Subcutaneous abdominal adipose tissue (tissue), 5 donors: Measurements from ENCODE around the gene HHIPL1.
"Not testable (repeated sequence)": the region's sequence is repeated elsewhere in the genome, so short reads cannot be mapped to it uniquely, and the experiment has no call there.

ENCODE experiments used
- H3K27ac ChIP-seq: one replicate; pipeline ENCODE4 v1.7.0; 2013; ENCODE audit warnings: low read depth, mild to moderate bottlenecking, inconsistent platforms, low read length, moderate library complexity
- H3K27me3 ChIP-seq, 5 donors: one replicate each; pipeline ENCODE4 v1.7.0; 2013; ENCODE audit warnings: low read length in 5 of 5, inconsistent platforms in 1 of 5; ENCODE audit not compliant: control insufficient read depth in 5 of 5, insufficient read depth in 4 of 5
- H3K36me3 ChIP-seq, 5 donors: one replicate each; pipeline ENCODE4 v1.7.0; 2013; ENCODE audit warnings: low read length in 5 of 5; ENCODE audit not compliant: control insufficient read depth in 5 of 5, insufficient read depth in 5 of 5
- H3K4me1 ChIP-seq, 5 donors: one replicate each; pipeline ENCODE4 v1.7.0; 2013; ENCODE audit warnings: low read length in 5 of 5, mild to moderate bottlenecking in 3 of 5, moderate library complexity in 1 of 5; ENCODE audit not compliant: control insufficient read depth in 5 of 5, insufficient read depth in 5 of 5
- H3K4me3 ChIP-seq, 5 donors: one replicate each; pipeline ENCODE4 v1.7.0; 2013; ENCODE audit warnings: low read length in 5 of 5, low read depth in 1 of 5
- H3K9ac ChIP-seq, 5 donors: one replicate each; pipeline ENCODE4 v1.7.0; 2013; ENCODE audit warnings: low read length in 5 of 5, mild to moderate bottlenecking in 4 of 5, moderate library complexity in 3 of 5
- H3K9me3 ChIP-seq, 5 donors: one replicate each; pipeline ENCODE4 v1.7.0; 2013; ENCODE audit warnings: low read length in 5 of 5; ENCODE audit not compliant: control insufficient read depth in 5 of 5
- donor health status: healthy.
- donor health status: healthy.
- donor health status: healthy.
- donor health status: healthy.
- donor health status: healthy.

HHIPL1 gene

GRCh38 chr14:99633141-99633540, 11.8 kb upstream of the HHIPL1 start:
- Histone ChIP-seq H3K9me3 (no peaks in the 10 kb centered on the region), H3K27me3 (peaks cover 0 to 5% (median 2%) of the 10 kb centered on the region in 5 donors), H3K27ac (no peak overlapping the region), H3K4me3 (no peak overlapping the region), H3K4me1 (peaks cover 0 to 5% (median 0%) of the 10 kb centered on the region in 5 donors), H3K36me3 (no peaks in the 10 kb centered on the region), H3K9ac (no peak overlapping the region)

GRCh38 chr14:99633918-99634317, 11.0 kb upstream of the HHIPL1 start:
- no peaks in the 10 kb centered on the region for H3K36me3 ChIP-seq
- H3K4me1 ChIP-seq = peaks cover 0 to 3% (median 0%) of the 10 kb centered on the region in 5 donors
- H3K27me3 ChIP-seq = peaks cover 0 to 5% (median 0%) of the 10 kb centered on the region in 5 donors
- H3K9me3 ChIP-seq = no peaks in the 10 kb centered on the region
- no peak overlapping the region for H3K9ac ChIP-seq
- H3K27ac ChIP-seq = no peak overlapping the region
- no peak overlapping the region for H3K4me3 ChIP-seq

- peaks cover 0 to 5% (median 0%) of the 10 kb centered on the region in 5 donors for H3K27me3 ChIP-seq
- H3K9me3 ChIP-seq = no peaks in the 10 kb centered on the region
Measured at GRCh38 chr14:99634443-99634842, 10.5 kb upstream of the HHIPL1 start.

DNA sequence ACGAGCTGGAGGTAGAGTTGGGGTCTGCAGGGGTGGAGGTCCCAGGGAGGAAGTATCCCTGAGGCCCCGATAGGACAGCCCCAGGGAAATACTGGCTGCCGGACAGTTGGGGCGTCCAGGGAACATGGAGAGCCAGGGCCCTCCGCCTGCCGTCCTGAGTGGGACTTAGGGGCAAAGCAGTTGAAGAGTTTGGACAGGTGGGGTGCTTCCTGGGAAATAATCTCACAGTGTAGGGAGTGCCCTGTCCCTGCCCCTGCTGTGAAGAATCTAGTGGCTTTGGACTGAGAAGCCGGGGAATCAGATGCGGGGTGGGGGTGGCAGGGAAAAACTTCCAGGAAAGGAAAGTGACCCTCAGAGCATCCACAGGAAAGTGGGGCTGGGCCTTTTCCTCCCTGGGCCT, 9.8 kb upstream of the HHIPL1 start:
- H3K27ac ChIP-seq = no peak overlapping the region

More at GRCh38 chr14:99634443-99634842, 10.5 kb upstream of the HHIPL1 start:
- H3K9ac ChIP-seq = no peak overlapping the region
- H3K4me1 ChIP-seq = no peaks in the 10 kb centered on the region
- no peak overlapping the region for H3K27ac ChIP-seq
- no peak overlapping the region for H3K4me3 ChIP-seq
- H3K36me3 ChIP-seq = no peaks in the 10 kb centered on the region

GRCh38 chr14:99636487-99636886, 8.4 kb upstream of the HHIPL1 start:
- Histone ChIP-seq H3K9ac (no peak overlapping the region), H3K9me3 (no peaks in the 10 kb centered on the region), H3K4me3 (no peak overlapping the region), H3K27ac (no peak overlapping the region), H3K4me1 (no peaks in the 10 kb centered on the region), H3K27me3 (peaks cover 0 to 4% (median 0%) of the 10 kb centered on the region in 5 donors), H3K36me3 (no peaks in the 10 kb centered on the region)

More for the DNA sequence above, 9.8 kb upstream of the HHIPL1 start:
- H3K4me3 ChIP-seq = no peak overlapping the region
- H3K4me1 ChIP-seq = no peaks in the 10 kb centered on the region
- H3K9me3 ChIP-seq = no peaks in the 10 kb centered on the region
- peaks cover 0 to 5% (median 0%) of the 10 kb centered on the region in 5 donors for H3K27me3 ChIP-seq
- H3K9ac ChIP-seq = no peak overlapping the region
- no peaks in the 10 kb centered on the region for H3K36me3 ChIP-seq

GRCh38 chr14:99637624-99638023, 7.3 kb upstream of the HHIPL1 start:
- H3K9me3 ChIP-seq = no peaks in the 10 kb centered on the region
- H3K9ac ChIP-seq = no peak overlapping the region
- no peak overlapping the region for H3K27ac ChIP-seq
- no peaks in the 10 kb centered on the region for H3K4me1 ChIP-seq
- H3K27me3 ChIP-seq = peaks cover 0 to 4% (median 0%) of the 10 kb centered on the region in 5 donors
- no peak overlapping the region for H3K4me3 ChIP-seq
- H3K36me3 ChIP-seq = no peaks in the 10 kb centered on the region

GRCh38 chr14:99642771-99643170, 2.2 kb upstream of the HHIPL1 start:
- Histone ChIP-seq H3K4me1 (peaks cover 0 to 18% (median 14%) of the 10 kb centered on the region in 5 donors), H3K27me3 (peaks cover 3 to 19% (median 11%) of the 10 kb centered on the region in 5 donors)
- H3K27ac ChIP-seq, H3K36me3 ChIP-seq, H3K9ac ChIP-seq, H3K9me3 ChIP-seq, H3K4me3 ChIP-seq: not testable (repeated sequence)

- Histone ChIP-seq H3K9ac (no peak overlapping the region), H3K4me3 (no peak overlapping the region), H3K4me1 (peaks cover 0 to 18% (median 14%) of the 10 kb centered on the region in 5 donors), H3K9me3 (no peaks in the 10 kb centered on the region), H3K27ac (no peak overlapping the region), H3K36me3 (no peaks in the 10 kb centered on the region), H3K27me3 (peaks cover 3 to 19% (median 11%) of the 10 kb centered on the region in 5 donors)
Measured at GRCh38 chr14:99643343-99643742, 1.6 kb upstream of the HHIPL1 start.

DNA sequence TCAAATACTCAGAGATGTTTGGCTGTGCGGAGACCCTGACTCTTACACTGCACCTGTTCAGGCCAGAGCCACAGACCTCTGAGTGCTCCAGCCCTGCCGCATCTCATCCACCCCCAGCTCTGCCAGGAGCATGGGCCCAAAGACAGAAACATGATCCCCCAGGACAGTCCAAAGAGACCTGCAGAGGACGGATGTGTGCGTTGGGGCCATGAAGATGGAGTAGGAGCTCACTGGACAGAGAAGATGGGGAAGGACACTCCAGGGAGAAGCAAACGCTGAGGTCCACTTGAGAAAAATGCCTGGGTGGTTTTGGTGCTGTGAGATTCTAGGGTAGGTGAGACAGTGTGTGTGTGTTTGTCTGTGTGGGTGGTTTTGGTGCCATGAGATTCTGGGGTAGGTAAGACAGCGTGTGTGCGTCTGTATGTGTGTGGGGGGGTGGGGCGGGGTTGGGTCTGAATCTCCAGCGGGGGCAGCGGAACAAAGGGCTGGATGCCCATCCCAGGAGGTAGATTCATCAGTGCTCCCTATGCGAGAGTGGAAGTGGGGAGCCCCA, 818 bp upstream of the HHIPL1 start:
- peak overlapping the region in 2 of 5 donors; percentile 62 to 68 for H3K4me3 ChIP-seq
- no peak overlapping the region for H3K27ac ChIP-seq
- H3K36me3 ChIP-seq = no peaks in the 10 kb centered on the region
- no peak overlapping the region for H3K9ac ChIP-seq
- H3K27me3 ChIP-seq = peaks cover 3 to 19% (median 11%) of the 10 kb centered on the region in 5 donors
- H3K4me1 ChIP-seq = peaks cover 0 to 18% (median 14%) of the 10 kb centered on the region in 5 donors
- no peaks in the 10 kb centered on the region for H3K9me3 ChIP-seq

GRCh38 chr14:99645545-99646505, 896 bp downstream of the HHIPL1 start:
- Histone ChIP-seq H3K9me3 (no peaks in the 10 kb centered on the region), H3K27me3 (peaks cover 3 to 19% (median 11%) of the 10 kb centered on the region in 5 donors), H3K4me3 (peak overlapping the region in 4 of 5 donors; percentile 52 to 68 (median 58)), H3K27ac (no peak overlapping the region), H3K4me1 (peaks cover 0 to 18% (median 14%) of the 10 kb centered on the region in 5 donors), H3K36me3 (no peaks in the 10 kb centered on the region), H3K9ac (peak overlapping the region in 2 of 5 donors; percentile 26 to 38)
